ENCODE measurements around the gene TMEM80. TPM values are rescaled to one million over a fixed set of nuclear protein-coding genes. Genes with fewer than 3 reads are reported as not detected.

The TMEM80 gene
- total and polyA plus RNA-seq, 9 of the 15 experiments (the other 6 are each of a cell fraction or from before 2014, with no cell fraction given), result 5.1 to 30.1 (median 12.4) TPM

DNA sequence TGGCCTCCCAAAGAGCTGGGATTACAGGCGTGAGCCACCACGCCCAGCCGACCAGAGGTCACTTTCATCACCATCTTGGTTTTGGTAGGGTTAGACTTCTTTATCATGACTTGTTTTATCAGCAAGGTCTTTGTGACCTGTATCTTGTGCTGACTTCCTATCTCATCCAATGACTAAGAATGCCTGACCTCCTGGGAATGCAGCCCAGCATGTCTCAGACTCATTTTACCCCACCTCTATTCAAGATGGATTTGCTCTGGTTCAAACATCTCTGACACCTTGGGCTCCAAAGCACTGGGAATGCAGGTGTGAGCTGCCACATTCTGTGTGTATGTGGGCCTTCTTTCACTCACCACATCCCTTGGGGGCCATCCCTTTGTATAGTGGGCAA lies 46.5 kb downstream of the TMEM80 start:
- in situ Hi-C loops (cut with MboI) (no loop called here), intact Hi-C loops (cut with micrococcal nuclease) (no loop called here)
- H3K9ac ChIP-seq (ENCODE audit: insufficient read depth in 1 of 2, low read depth in 2 of 2, low read length in 2 of 2), result no peak overlapping the region
- H3K9me1 ChIP-seq (ENCODE audit: control insufficient read depth, insufficient read depth, low read length), result peaks cover 3% of the 10 kb centered on the region
- no peaks in the 10 kb centered on the region; the same call in 2 of the 3 replicates for H3K79me2 ChIP-seq (ENCODE audit: control insufficient read depth, insufficient read depth, low read length)
- peaks cover 24 to 45% of the 10 kb centered on the region in 2 experiments; a peak in 4 of 5 replicates for H3K4me1 ChIP-seq (replicated peaks in 1 of 2; ENCODE audit: control insufficient read depth in 2 of 2, insufficient read depth in 2 of 2, low read length in 2 of 2)
- H3K9me3 ChIP-seq (replicated peaks; ENCODE audit: control insufficient read depth, insufficient read depth, low read depth, low read length), result no peaks in the 10 kb centered on the region
- BruUV-seq (replicated peaks), result no TSS peak
- TF ChIP-seq NELFE (IDR thresholded peaks at IDR 0.05; ENCODE audit: insufficient read depth, insufficient read length), result no peak
- TF ChIP-seq ZNF431 (CRISPR knock-in tag; IDR thresholded peaks at IDR 0.05), result no peak
- TF ChIP-seq CTCFL (IDR thresholded peaks at IDR 0.05; ENCODE audit: borderline replicate concordance, insufficient read depth, low read depth, low read length, poor library complexity, severe bottlenecking), result no peak
- TF ChIP-seq NR2C1 (IDR thresholded peaks at IDR 0.05), result no peak
- no peak for TF ChIP-seq NR2C1 (tag; IDR thresholded peaks at IDR 0.05)
- no peak for TF ChIP-seq USF1 (CRISPR knock-in tag; IDR thresholded peaks at IDR 0.05)
- ChIA-PET POLR2A (interaction anchor here (0.8 kb wide), 1 partner anchor 246 kb away, joined by 3 read pairs; no protein-coding TSS in a partner anchor), CTCF (ENCODE audit: low intra/inter-chr PET ratio) (no interaction called here)
- WGBS (ENCODE audit: insufficient coverage, low coverage, missing lambda C conversion rate), result 40% methylated on average over 3 of the region's 3 CpGs
- no peak for FAIRE-seq
- H3K36me3 ChIP-seq (ENCODE audit: control insufficient read depth, insufficient read depth, low read length), result no peaks in the 10 kb centered on the region
- no peak overlapping the region; the same call in 2 of the 3 replicates for H3K27ac ChIP-seq (ENCODE audit: extremely low read depth, low read depth, low read length)
- no peak overlapping the region for H2AFZ ChIP-seq (ENCODE audit: low read depth, low read length)
- H3K4me2 ChIP-seq (ENCODE audit: insufficient read depth, low read length), result no peak overlapping the region
- no peaks in the 10 kb centered on the region for H4K20me1 ChIP-seq (replicated peaks; ENCODE audit: control insufficient read depth, insufficient read depth, low read length)
- H3K4me3 ChIP-seq, result no peak overlapping the region
- H3K27me3 ChIP-seq (ENCODE audit: control insufficient read depth in 2 of 2, insufficient read depth in 2 of 2, low read length in 2 of 2), result no peaks in the 10 kb centered on the region
- DNase-seq (ENCODE audit: extremely low read depth in 1 of 4, low spot score in 3 of 4), result no peak
- no peak for ATAC-seq
